Right lobe of liver (tissue), 6 donors: ENCODE data around the gene SDS. TPM values are rescaled to one million over a fixed set of nuclear protein-coding genes. Genes with fewer than 3 reads are reported as not detected.

Source experiments
- ATAC-seq, 4 donors: fragments of 200-7000 bp; cut with Tn5 transposase; one replicate each; pipeline ENCODE4 v1.9.1; 2020; ENCODE audit warnings: mild to moderate bottlenecking in 4 of 4, moderate library complexity in 4 of 4
- DNase-seq, 3 donors: peaks; one replicate each; pipeline ENCODE4 v3.0.0-alpha.2; 2020
- H3K27ac ChIP-seq, 3 donors: fragments of 200-600 bp; one replicate each; pipeline ENCODE4 v1.8.0; 2022
- H3K27me3 ChIP-seq, 2 donors: fragments of 200-600 bp; one replicate each; pipeline ENCODE4 v1.8.0; 2022
- H3K36me3 ChIP-seq, 4 donors: fragments of 200-600 bp; sonication (generic) in 1 of 4; one replicate each; pipeline versions ENCODE4 v1.5.1 to v1.8.0; 2017 to 2022; ENCODE audit warnings: control low read depth in 1 of 4
- H3K4me1 ChIP-seq, 4 donors: fragments of 200-600 bp; sonication (generic) in 1 of 4; one replicate each; pipeline versions ENCODE4 v1.5.1 to v1.8.0; 2017 to 2022; ENCODE audit warnings: control low read depth in 1 of 4
- H3K4me3 ChIP-seq, 3 donors: fragments of 200-600 bp; one replicate each; pipeline ENCODE4 v1.8.0; 2022
- H3K9me3 ChIP-seq, 4 donors: fragments of 200-600 bp; sonication (generic) in 1 of 4; one replicate each; pipeline versions ENCODE4 v1.5.1 to v1.8.0; 2017 to 2022; ENCODE audit warnings: control low read depth in 1 of 4
- POLR2A ChIP-seq: fragments of 450-650 bp; IDR thresholded peaks from one replicate; pipeline ENCODE4 v1.6.1; 2017; ENCODE audit warnings: antibody characterized with exemption, mild to moderate bottlenecking
- whole genome bisulfite sequencing: methylation state at CpG from one replicate; pipeline ENCODE4 v1.1.6; 2018; ENCODE audit warnings: low coverage, low lambda C conversion rate; ENCODE audit not compliant: insufficient coverage; ENCODE audit errors: missing lambda C conversion rate; 5-methylcytosine and 5-hydroxymethylcytosine counted together
- intact Hi-C, 2 donors: fragments of 100-400 bp; cut with DNase I; formaldehyde crosslinking; loops; one replicate each; pipeline versions ENCODE4 v1.11.2 to v1.14.1; 2022
- total RNA-seq, 6 experiments: library from RNA; depleted of rRNA in 2 of 6; stranded (reverse); fragments of >200 nt in 2 of 6; fragmentation: NEBNext Ultra II Directional in 3 of 6; extraction: Animal tissue kit (Norgen Biotek cat#: 25700) in 3 of 6; gene quantifications; one replicate each; pipeline versions ENCODE4 v1.1.0 to v1.2.4, GENCODE V29; 2016 to 2023
- TF ChIP-seq, protein P1 (sequence below), 4 donors: fragments of 200-600 bp in 3 of 4; fragments of 450-650 bp in 1 of 4; IDR thresholded peaks; one replicate each; pipeline versions ENCODE4 v1.5.1 to v1.8.0; 2016 to 2022; ENCODE audit warnings: antibody characterized with exemption in 4 of 4, mild to moderate bottlenecking in 2 of 4
- donor health status: DM: no; HTN: yes; CAD: no.
- donor health status: DM: no; HTN: no; CAD: no.
- donor health status: DM: no; HTN: no; CAD: no.
- donor health status: DM: no; HTN: yes; CAD: no.
- donor health status: DM: no; HTN: yes; CAD: no.

SDS gene
- total RNA-seq, 6 experiments from 2014 or later, result 208 to 722 (median 309) TPM

DNA sequence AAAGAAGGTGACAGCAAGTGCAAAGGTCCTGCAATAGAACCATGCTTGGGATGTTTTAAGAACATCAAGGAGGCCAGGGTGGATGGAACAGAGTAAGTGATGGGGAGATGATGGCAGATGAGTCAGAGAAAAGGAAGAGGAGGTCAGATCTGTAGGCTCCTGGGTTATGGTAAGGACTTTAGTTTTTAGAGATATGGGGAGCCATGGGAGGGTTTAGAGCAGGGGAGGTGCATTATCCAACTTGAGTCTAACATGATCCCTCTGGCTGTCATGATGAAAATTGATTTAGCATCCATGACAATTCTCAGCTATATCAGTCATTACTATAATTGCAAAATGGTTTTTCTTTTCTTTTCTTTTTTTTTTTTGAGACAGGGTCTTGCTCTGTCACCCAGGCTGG, 52.6 kb downstream of the SDS start:
- Histone ChIP-seq H3K27me3 (no peaks in the 10 kb centered on the region), H3K4me3 (no peak overlapping the region), H3K36me3 (no peaks in the 10 kb centered on the region), H3K9me3 (no peaks in the 10 kb centered on the region), H3K27ac (no peak overlapping the region), H3K4me1 (no peaks in the 10 kb centered on the region)
- no peak for TF ChIP-seq POLR2A
- TF ChIP-seq, protein P1, sequence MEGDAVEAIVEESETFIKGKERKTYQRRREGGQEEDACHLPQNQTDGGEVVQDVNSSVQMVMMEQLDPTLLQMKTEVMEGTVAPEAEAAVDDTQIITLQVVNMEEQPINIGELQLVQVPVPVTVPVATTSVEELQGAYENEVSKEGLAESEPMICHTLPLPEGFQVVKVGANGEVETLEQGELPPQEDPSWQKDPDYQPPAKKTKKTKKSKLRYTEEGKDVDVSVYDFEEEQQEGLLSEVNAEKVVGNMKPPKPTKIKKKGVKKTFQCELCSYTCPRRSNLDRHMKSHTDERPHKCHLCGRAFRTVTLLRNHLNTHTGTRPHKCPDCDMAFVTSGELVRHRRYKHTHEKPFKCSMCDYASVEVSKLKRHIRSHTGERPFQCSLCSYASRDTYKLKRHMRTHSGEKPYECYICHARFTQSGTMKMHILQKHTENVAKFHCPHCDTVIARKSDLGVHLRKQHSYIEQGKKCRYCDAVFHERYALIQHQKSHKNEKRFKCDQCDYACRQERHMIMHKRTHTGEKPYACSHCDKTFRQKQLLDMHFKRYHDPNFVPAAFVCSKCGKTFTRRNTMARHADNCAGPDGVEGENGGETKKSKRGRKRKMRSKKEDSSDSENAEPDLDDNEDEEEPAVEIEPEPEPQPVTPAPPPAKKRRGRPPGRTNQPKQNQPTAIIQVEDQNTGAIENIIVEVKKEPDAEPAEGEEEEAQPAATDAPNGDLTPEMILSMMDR (IDR thresholded peaks at IDR 0.05), result no peak
- intact Hi-C loops, result no loop called here
- no peak for ATAC-seq
- DNase-seq, result no peak

DNA sequence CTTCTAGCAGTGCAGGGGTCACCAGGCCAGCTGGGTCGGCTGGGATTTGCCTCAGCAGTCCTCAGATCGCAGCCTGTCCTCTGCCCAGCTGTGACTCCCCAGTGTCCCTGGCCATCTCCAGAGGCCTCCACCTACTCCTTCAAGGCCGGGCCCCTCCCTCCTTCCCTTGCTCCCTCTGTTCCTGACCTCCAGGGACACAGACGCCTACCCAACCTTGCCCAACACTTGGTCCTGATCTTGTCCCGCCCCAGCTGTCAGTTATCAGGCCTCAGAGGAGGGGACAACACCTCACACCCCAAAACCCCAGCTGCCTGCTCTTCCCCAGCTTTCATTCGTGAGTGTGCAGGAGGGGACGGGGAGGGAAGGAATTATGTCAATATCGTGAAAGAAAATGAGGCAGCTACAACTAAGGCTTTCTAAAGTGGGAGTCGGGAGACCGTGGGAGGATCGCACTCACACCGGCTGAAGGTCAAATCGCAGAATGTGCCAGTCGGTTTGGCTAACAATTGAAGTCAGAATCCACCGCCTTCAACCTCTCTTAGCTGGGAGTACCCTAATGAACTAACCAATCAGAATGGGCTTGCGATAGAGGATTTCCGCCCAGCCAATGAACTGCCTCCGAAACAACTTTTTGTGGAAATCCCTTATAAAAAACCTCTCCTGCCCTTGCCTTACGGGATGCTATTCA, 54.7 kb downstream of the SDS start:
- no peak for DNase-seq
- Histone ChIP-seq H3K27ac (no peak overlapping the region), H3K36me3 (no peaks in the 10 kb centered on the region), H3K4me3 (no peak overlapping the region), H3K4me1 (no peaks in the 10 kb centered on the region), H3K9me3 (no peaks in the 10 kb centered on the region), H3K27me3 (no peaks in the 10 kb centered on the region)
- ATAC-seq, result no peak
- 54% methylated on average over 16 of the region's 19 CpGs for WGBS
- intact Hi-C loops, result no loop called here
- TF ChIP-seq, protein P1 (IDR thresholded peaks at IDR 0.05), result no peak
- TF ChIP-seq POLR2A, result no peak

DNA sequence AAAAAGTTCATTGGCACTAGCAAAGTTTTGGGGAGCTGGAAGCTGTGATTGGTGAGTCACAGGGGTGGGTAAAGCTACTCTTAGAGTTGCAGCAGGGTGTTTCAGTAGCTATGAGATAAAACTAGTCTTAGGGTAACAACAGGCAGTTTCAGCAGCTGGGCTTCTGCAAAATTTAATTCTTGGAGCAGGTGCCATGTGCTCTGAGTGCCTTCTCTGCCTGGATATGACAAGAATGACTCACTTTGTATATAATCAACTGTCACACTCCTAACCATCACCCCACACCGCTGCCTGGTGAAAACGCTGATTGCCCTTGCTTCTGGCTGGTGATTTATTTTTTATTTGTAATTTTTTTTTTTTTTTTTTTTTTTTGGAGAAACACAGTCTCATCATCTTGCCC, 55.8 kb downstream of the SDS start:
- DNase-seq (no peak), ATAC-seq (no peak)
- H3K27me3 ChIP-seq, result no peaks in the 10 kb centered on the region
- 69% methylated on average over 2 of the region's 2 CpGs for WGBS
- no peaks in the 10 kb centered on the region for H3K4me1 ChIP-seq
- no peaks in the 10 kb centered on the region for H3K36me3 ChIP-seq
- H3K27ac ChIP-seq, result no peak overlapping the region
- intact Hi-C loops, result no loop called here
- H3K9me3 ChIP-seq, result no peaks in the 10 kb centered on the region
- no peak overlapping the region for H3K4me3 ChIP-seq
- no peak for TF ChIP-seq POLR2A
- TF ChIP-seq, protein P1 (IDR thresholded peaks at IDR 0.05), result no peak

DNA sequence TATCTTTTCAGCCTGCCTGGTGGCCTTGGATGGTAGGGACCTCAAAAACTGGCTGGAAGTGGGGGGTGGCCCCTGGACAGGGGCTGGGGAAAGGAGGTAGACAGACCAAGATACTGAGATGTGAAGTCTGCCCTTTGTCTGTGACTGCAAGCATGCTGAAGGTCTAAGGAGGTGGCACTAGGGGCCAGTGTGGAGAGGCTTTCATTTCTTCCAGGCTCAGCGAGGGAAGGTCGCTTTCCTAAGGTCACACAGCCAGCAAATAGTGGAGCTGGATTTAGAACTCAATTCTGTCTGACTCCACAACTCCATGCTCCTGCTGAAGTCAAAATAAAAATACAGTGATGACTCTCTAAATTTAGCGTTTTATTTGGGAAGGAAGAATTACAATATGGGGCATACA, 56.6 kb downstream of the SDS start:
- ATAC-seq (no peak), DNase-seq (no peak)
- H3K36me3 ChIP-seq, result no peaks in the 10 kb centered on the region
- no peaks in the 10 kb centered on the region for H3K9me3 ChIP-seq
- no peak overlapping the region for H3K27ac ChIP-seq
- H3K4me3 ChIP-seq, result no peak overlapping the region
- WGBS, result 97% methylated on average over 3 of the region's 3 CpGs
- no peaks in the 10 kb centered on the region for H3K4me1 ChIP-seq
- no peaks in the 10 kb centered on the region for H3K27me3 ChIP-seq
- intact Hi-C loops, result no loop called here
- TF ChIP-seq, protein P1 (IDR thresholded peaks at IDR 0.05), result no peak
- TF ChIP-seq POLR2A, result no peak

DNA sequence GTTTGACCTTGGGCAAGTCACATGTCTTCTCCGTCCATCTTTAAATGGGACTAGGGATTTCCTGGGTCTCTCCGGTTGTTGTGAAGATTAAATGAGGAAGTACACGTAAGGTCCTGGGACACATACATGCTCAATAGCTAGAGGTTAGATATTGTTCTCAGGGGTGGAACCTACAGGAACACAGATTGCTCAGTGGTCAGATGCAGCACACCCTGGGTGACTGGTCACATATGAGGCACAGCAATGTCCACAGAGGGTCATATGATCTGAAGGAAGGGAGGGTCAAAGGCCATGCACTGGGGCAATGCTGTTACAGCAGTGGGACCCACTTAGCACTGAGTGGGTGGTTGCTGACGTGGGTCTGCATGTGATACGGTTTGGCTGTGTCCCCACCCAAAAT, 57.3 kb downstream of the SDS start:
- Histone ChIP-seq H3K4me3 (no peak overlapping the region), H3K27ac (no peak overlapping the region), H3K4me1 (no peaks in the 10 kb centered on the region), H3K36me3 (no peaks in the 10 kb centered on the region), H3K9me3 (no peaks in the 10 kb centered on the region), H3K27me3 (no peaks in the 10 kb centered on the region)
- intact Hi-C loops, result no loop called here
- WGBS, result 72% methylated on average over 5 of the region's 5 CpGs
- no peak for TF ChIP-seq POLR2A
- TF ChIP-seq, protein P1 (IDR thresholded peaks at IDR 0.05), result no peak
- peak in 1 of 4 donors; percentile 26 for ATAC-seq
- no peak for DNase-seq
